Activated T-helper 1 cell treated with anti-CD3 and anti-CD28 coated beads, Interleukin-12 subunit alpha, Interleukin-12 subunit beta, Interleukin-2, Interleukin-4 antibody, amounts not matched to agents 30 ng/mL and 10 ng/mL and 1 ng/mL, durations not matched to agents 14 hours and 24 hours and 36 hours (primary cell): ENCODE results near the gene PHLDB2. TPM values are rescaled to one million over a fixed set of nuclear protein-coding genes. Genes with fewer than 3 reads are reported as not detected.
"Not testable (repeated sequence)": the region's sequence is repeated elsewhere in the genome, so short reads cannot be mapped to it uniquely, and the experiment has no call there.

Source experiments
- DNase-seq: peaks from one replicate; pipeline ENCODE4 v3.0.0; 2021; ENCODE audit warnings: low spot score
- H3K27ac Mint-ChIP-seq: one replicate; pipeline ENCODE4 v1.8.0; 2021; ENCODE audit warnings: mild to moderate bottlenecking, mixed read lengths
- H3K27me3 Mint-ChIP-seq: one replicate; pipeline ENCODE4 v1.8.0; 2022; ENCODE audit warnings: mild to moderate bottlenecking, moderate library complexity, mixed read lengths; ENCODE audit not compliant: insufficient read depth
- H3K36me3 Mint-ChIP-seq: one replicate; pipeline ENCODE4 v1.8.0; 2021; ENCODE audit warnings: low read depth, mixed read lengths
- H3K4me1 Mint-ChIP-seq: one replicate; pipeline ENCODE4 v1.8.0; 2021; ENCODE audit warnings: low read depth, mixed read lengths
- H3K4me3 Mint-ChIP-seq: one replicate; pipeline ENCODE4 v1.8.0; 2021; ENCODE audit warnings: mild to moderate bottlenecking, moderate library complexity, mixed read lengths
- H3K9me3 Mint-ChIP-seq: one replicate; pipeline ENCODE4 v1.8.0; 2021; ENCODE audit warnings: mixed read lengths
- intact Hi-C: fragments of 100-400 bp; cut with micrococcal nuclease; formaldehyde crosslinking; loops from one replicate; pipeline ENCODE4 v1.15.1; 2024
- total RNA-seq: library from RNA; stranded (reverse); gene quantifications from 2 replicates; pipeline ENCODE4 v1.2.3, GENCODE V29; 2022

Gene PHLDB2
- 0.61 and 0.75 TPM in 2 replicates for total RNA-seq

GRCh38 chr3:111859061-111859973, at the start of gene PHLDB2:
Gene PHLDB2 (plus strand): TSS chr3:111859265. CDS start chr3:111884078, 24,813 bp downstream.
- Mint-ChIP-seq H3K4me1 (peaks cover 27% of the 10 kb centered on the region), H3K36me3 (no peaks in the 10 kb centered on the region), H3K9me3 (no peaks in the 10 kb centered on the region), H3K27me3 (peaks cover 68% of the 10 kb centered on the region), H3K27ac (no peak within 1 kb of the TSS), H3K4me3 (peak within 1 kb of the TSS; percentile 85)
- intact Hi-C loops: loop anchor here (1.0 to 5.0 kb wide), 2 partner anchors 122 to 142 kb away; no protein-coding TSS in a partner anchor
- peak; percentile 20 for DNase-seq

- no peak overlapping the region for H3K27ac Mint-ChIP-seq
- peaks cover 6% of the 10 kb centered on the region for H3K27me3 Mint-ChIP-seq
- H3K4me3 Mint-ChIP-seq: no peak overlapping the region
- no peaks in the 10 kb centered on the region for H3K36me3 Mint-ChIP-seq
- DNase-seq: no peak
- intact Hi-C loops: no loop called here
- H3K4me1 Mint-ChIP-seq: no peaks in the 10 kb centered on the region
- H3K9me3 Mint-ChIP-seq: no peaks in the 10 kb centered on the region
Observed at GRCh38 chr3:111810909-111811308, 48.2 kb upstream of the PHLDB2 start.

- no peak for DNase-seq
- Mint-ChIP-seq H3K4me1 (no peaks in the 10 kb centered on the region), H3K4me3 (no peak overlapping the region), H3K27ac (no peak overlapping the region), H3K36me3 (no peaks in the 10 kb centered on the region), H3K27me3 (peaks cover 2% of the 10 kb centered on the region), H3K9me3 (no peaks in the 10 kb centered on the region)
- intact Hi-C loops: no loop called here
Observed at GRCh38 chr3:111811811-111812210, 47.3 kb upstream of the PHLDB2 start.

DNA sequence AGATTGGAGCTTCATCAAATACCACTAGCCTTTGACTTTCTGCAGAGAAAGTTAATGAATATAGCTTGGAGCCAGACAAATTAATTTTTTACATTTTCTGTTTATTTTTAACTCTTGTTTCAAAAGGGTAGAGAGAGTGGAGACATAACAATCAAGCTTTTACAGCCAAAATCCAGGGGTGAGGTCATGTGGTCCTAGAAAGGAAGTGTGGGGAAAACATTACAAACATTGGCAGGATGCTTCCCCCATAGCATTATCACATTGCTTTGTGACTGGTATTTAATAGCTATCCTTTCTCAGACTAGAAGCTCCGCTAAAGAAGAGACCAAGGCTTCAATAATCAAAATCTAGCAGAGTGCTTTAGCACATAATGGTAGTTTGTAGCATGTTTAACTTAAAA, 46.4 kb upstream of the PHLDB2 start:
- intact Hi-C loops: no loop called here
- Mint-ChIP-seq H3K27me3 (peaks cover 2% of the 10 kb centered on the region), H3K4me1 (no peaks in the 10 kb centered on the region), H3K36me3 (no peaks in the 10 kb centered on the region), H3K27ac (no peak overlapping the region), H3K4me3 (no peak overlapping the region), H3K9me3 (no peaks in the 10 kb centered on the region)
- DNase-seq: no peak

DNA sequence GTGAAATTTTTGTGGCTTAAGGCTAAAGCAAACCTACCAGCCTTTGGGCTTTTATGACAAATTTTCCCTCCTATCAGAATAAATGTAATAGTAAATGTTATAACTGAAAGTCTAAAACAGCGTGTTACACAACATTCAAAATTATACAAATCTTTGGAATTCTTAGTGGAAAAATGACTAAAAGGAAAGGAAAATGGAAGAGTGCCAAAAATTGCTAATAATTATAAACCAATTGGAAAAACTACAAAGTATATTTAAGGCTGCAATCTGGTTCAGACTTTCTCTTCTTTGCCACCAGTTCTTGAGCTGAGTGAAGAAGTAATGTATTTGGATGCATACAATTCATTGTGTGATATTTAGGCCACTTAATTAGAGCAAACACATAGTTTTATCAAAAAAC, 45.6 kb upstream of the PHLDB2 start:
- no peak for DNase-seq
- H3K4me1 Mint-ChIP-seq: no peaks in the 10 kb centered on the region
- no peak overlapping the region for H3K27ac Mint-ChIP-seq
- H3K36me3 Mint-ChIP-seq: no peaks in the 10 kb centered on the region
- H3K27me3 Mint-ChIP-seq: peaks cover 2% of the 10 kb centered on the region
- H3K4me3 Mint-ChIP-seq: no peak overlapping the region
- no peaks in the 10 kb centered on the region for H3K9me3 Mint-ChIP-seq
- intact Hi-C loops: no loop called here

DNA sequence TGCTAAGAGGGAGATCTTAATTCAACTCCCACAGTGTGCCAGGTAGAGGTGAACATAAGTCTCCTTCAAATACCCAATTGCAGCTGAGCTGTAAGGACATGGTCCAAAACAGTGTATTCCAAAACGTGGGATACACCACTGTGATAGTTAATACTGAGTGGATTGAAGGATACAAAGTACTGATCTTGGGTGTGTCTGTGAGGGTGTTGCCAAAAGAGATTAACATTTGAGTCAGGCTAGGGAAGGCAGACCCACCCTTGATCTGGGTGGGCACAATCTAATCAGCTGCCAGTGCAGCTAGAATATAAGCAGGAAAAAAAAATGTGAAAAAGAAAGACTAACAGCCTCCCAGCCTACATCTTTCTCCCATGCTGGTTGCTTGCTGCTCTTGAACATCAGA, 45.1 kb upstream of the PHLDB2 start:
- no peak for DNase-seq
- H3K4me1 Mint-ChIP-seq: no peaks in the 10 kb centered on the region
- H3K27me3 Mint-ChIP-seq: peaks cover 2% of the 10 kb centered on the region
- H3K9me3 Mint-ChIP-seq: peaks cover 3% of the 10 kb centered on the region
- H3K27ac Mint-ChIP-seq: no peak overlapping the region
- no peak overlapping the region for H3K4me3 Mint-ChIP-seq
- intact Hi-C loops: no loop called here
- H3K36me3 Mint-ChIP-seq: no peaks in the 10 kb centered on the region

GRCh38 chr3:111816771-111817170, 42.3 kb upstream of the PHLDB2 start:
- H3K4me3 Mint-ChIP-seq, H3K27me3 Mint-ChIP-seq, H3K4me1 Mint-ChIP-seq, intact Hi-C loops, H3K36me3 Mint-ChIP-seq, H3K27ac Mint-ChIP-seq, DNase-seq, H3K9me3 Mint-ChIP-seq: not testable (repeated sequence)

DNA sequence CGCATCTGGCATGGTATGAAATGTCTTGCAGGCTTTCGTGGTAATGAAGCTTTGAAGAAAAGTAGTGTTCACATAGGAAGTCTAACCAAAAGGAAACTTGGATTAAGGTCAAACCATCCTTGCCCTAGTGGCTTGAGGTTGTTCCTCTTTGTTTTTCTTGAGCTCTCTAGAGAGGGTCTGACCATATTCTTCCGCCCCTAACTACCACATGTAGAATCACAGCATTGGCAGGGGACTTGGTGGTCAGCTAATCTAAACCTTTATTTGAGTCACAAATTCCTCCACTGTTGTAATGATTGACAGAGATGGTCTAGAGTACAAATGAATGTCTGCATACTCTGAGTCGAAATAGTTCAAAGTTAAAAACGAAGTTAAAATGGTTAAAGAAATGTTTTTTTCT, 39.1 kb upstream of the PHLDB2 start:
- no peaks in the 10 kb centered on the region for H3K4me1 Mint-ChIP-seq
- H3K27ac Mint-ChIP-seq: no peak overlapping the region
- intact Hi-C loops: no loop called here
- DNase-seq: no peak
- H3K27me3 Mint-ChIP-seq: no peaks in the 10 kb centered on the region
- H3K36me3 Mint-ChIP-seq: no peaks in the 10 kb centered on the region
- peaks cover 10% of the 10 kb centered on the region for H3K9me3 Mint-ChIP-seq
- no peak overlapping the region for H3K4me3 Mint-ChIP-seq

DNA sequence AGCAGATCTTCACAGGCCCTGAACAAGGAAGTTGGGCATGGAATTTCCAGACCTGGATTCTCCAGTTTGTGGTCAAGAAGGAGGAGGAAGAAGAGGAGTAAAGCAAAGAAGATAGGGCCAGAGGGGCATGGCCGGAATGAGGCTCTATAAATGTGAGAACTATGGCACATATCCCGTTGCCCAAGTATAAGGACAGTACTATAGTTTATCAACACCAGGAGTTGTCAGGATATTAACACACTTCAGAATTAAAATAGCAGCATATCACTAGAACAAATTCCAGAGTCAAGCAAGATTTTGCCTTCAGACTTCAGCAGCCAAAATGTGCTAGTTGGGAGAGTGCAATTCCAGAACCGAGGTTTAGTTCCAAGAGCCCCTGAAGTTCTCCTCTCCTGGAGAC, 38.4 kb upstream of the PHLDB2 start:
- H3K36me3 Mint-ChIP-seq: no peaks in the 10 kb centered on the region
- intact Hi-C loops: no loop called here
- no peaks in the 10 kb centered on the region for H3K4me1 Mint-ChIP-seq
- H3K9me3 Mint-ChIP-seq: peaks cover 10% of the 10 kb centered on the region
- no peak overlapping the region for H3K27ac Mint-ChIP-seq
- H3K27me3 Mint-ChIP-seq: no peaks in the 10 kb centered on the region
- no peak for DNase-seq
- H3K4me3 Mint-ChIP-seq: no peak overlapping the region

DNA sequence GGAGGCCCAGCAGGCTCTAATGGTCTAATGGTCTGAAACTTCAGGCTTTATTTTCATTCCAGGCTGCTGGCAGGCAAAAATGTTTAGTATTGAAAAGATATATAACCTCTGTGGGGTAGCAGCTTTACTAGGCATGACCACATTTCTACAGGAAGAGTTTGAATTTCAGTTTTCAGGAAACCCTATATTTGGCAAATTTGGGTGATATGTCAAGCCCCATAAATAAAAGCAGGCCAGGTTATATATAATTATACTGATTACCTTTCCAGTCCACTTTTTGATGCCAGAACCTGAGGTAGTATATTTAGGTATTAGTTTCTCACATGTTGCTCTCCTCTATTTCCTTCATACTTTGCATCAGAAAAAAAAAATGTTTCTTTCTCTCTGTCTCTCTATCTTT, 37.2 kb upstream of the PHLDB2 start:
- H3K36me3 Mint-ChIP-seq: no peaks in the 10 kb centered on the region
- peaks cover 4% of the 10 kb centered on the region for H3K4me1 Mint-ChIP-seq
- peaks cover 10% of the 10 kb centered on the region for H3K9me3 Mint-ChIP-seq
- H3K4me3 Mint-ChIP-seq: no peak overlapping the region
- H3K27ac Mint-ChIP-seq: no peak overlapping the region
- H3K27me3 Mint-ChIP-seq: no peaks in the 10 kb centered on the region
- no peak for DNase-seq
- intact Hi-C loops: no loop called here

DNA sequence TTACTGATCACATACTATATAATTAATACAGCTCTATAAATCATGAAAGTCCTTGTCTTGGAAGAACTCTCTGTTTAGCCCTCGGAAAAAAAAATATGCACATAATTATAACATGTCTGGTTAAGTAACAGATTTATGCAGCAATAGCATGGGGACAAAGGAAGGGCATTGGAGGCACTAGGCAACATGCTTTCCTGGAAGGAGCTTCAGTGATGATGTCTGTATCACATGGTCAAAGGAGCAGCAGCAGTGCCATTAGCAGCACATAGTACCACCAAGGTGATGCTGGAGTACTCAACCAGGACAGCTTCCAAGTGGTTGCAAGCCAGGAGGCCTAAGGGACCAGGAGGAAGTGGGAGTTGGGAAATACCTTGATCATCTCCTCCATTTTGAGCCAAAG, 36.3 kb upstream of the PHLDB2 start:
- no peak for DNase-seq
- intact Hi-C loops: no loop called here
- H3K36me3 Mint-ChIP-seq: no peaks in the 10 kb centered on the region
- H3K27me3 Mint-ChIP-seq: no peaks in the 10 kb centered on the region
- H3K9me3 Mint-ChIP-seq: peaks cover 10% of the 10 kb centered on the region
- H3K4me1 Mint-ChIP-seq: peaks cover 4% of the 10 kb centered on the region
- H3K4me3 Mint-ChIP-seq: no peak overlapping the region
- H3K27ac Mint-ChIP-seq: no peak overlapping the region

GRCh38 chr3:111823341-111823855, 35.7 kb upstream of the PHLDB2 start:
- peaks cover 10% of the 10 kb centered on the region for H3K9me3 Mint-ChIP-seq
- intact Hi-C loops: no loop called here
- H3K27me3 Mint-ChIP-seq: no peaks in the 10 kb centered on the region
- peaks cover 4% of the 10 kb centered on the region for H3K4me1 Mint-ChIP-seq
- H3K27ac Mint-ChIP-seq: no peak overlapping the region
- no peak overlapping the region for H3K4me3 Mint-ChIP-seq
- DNase-seq: no peak
- no peaks in the 10 kb centered on the region for H3K36me3 Mint-ChIP-seq

GRCh38 chr3:111824351-111824750, 34.7 kb upstream of the PHLDB2 start:
- no peak overlapping the region for H3K4me3 Mint-ChIP-seq
- H3K27me3 Mint-ChIP-seq: no peaks in the 10 kb centered on the region
- H3K9me3 Mint-ChIP-seq: peaks cover 3% of the 10 kb centered on the region
- intact Hi-C loops: no loop called here
- no peak for DNase-seq
- no peaks in the 10 kb centered on the region for H3K36me3 Mint-ChIP-seq
- no peak overlapping the region for H3K27ac Mint-ChIP-seq
- peaks cover 4% of the 10 kb centered on the region for H3K4me1 Mint-ChIP-seq
